ENCODE measurements around the gene CLEC16A. TPM values are rescaled to one million over a fixed set of nuclear protein-coding genes. Genes with fewer than 3 reads are reported as not detected.

The CLEC16A gene
- polyA plus RNA-seq, 3 donors = 3.4 to 12.0 (median 5.8) TPM

DNA sequence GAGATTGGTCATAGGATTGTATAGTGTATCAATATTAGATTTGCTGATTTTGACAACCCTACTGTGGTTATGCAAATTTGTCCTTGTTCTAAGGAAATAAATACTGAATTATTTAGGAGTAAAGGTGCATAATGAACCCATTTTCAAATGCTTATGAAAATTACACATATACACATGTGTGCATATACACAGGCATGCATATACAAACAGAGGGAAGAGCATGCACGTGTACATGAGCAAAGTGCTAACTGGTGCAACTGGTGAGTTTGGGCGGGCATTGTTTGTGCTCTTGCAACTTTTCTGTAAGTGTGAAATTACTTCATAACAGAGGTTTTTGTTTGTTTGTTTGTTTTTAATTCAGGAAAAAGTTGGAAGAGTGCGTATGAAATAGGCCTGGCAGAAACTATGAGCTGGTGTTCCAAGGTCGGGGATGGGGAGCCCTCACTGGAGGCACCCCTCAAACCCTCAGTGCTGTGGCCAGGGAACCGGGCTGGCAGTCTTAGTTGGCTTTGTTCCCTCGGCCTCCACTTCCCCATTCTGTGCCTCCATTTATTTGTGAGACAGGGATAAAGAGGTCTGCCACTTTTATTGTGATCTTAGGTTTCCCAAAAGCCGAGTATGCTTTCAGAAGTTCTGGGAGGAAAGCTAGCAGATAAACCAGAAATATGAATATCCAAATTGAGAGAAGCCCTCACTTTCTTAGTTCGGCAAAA is 7.9 kb upstream of the CLEC16A start:
- Mint-ChIP-seq H3K36me3 (peaks cover 10 to 22% of the 10 kb centered on the region in 2 donors), H3K9me3 (no peaks in the 10 kb centered on the region), H3K4me1 (peaks cover 70% of the 10 kb centered on the region), H3K27me3 (ENCODE audit: low read depth in 3 of 3) (peaks cover 1 to 4% (median 2%) of the 10 kb centered on the region in 3 donors), H3K27ac (peak overlapping the region in 3 of 7 donors; percentile 36 to 65 (median 50)), H3K4me3 (no peak overlapping the region)
- DNase-seq = no peak
- TF ChIP-seq CTCF (IDR thresholded peaks at IDR 0.05) = no peak
- Histone ChIP-seq H3K27me3 (ENCODE audit: control insufficient read depth in 2 of 2, insufficient read depth in 2 of 2, low read length in 2 of 2) (no peaks in the 10 kb centered on the region), H4K20me1 (ENCODE audit: insufficient read depth, low read length) (peaks cover 100% of the 10 kb centered on the region), H3K79me2 (ENCODE audit: insufficient read depth, low read length) (peaks cover 37% of the 10 kb centered on the region), H2AFZ (ENCODE audit: insufficient read depth, low read depth, low read length, poor library complexity, severe bottlenecking) (no peak overlapping the region), H3K4me2 (replicated peaks; ENCODE audit: extremely low read depth, low read length, poor library complexity, severe bottlenecking) (no peak overlapping the region), H3K9me3 (replicated peaks in 1 of 2; ENCODE audit: control insufficient read depth in 1 of 2, insufficient read depth in 1 of 2, low read length in 2 of 2) (no peaks in the 10 kb centered on the region), H3K4me3 (replicated peaks in 1 of 3; ENCODE audit: low read depth in 2 of 3, low read length in 3 of 3) (no peak overlapping the region), H3K36me3 (replicated peaks in 1 of 2; ENCODE audit: control insufficient read depth in 1 of 2, insufficient read depth in 2 of 2, low read length in 2 of 2) (peaks cover 0 to 10% of the 10 kb centered on the region in 2 donors), H3K9ac (ENCODE audit: insufficient read depth, low read length, poor library complexity, severe bottlenecking) (no peak overlapping the region), H3K4me1 (ENCODE audit: control insufficient read depth in 1 of 2, insufficient read depth in 2 of 2, low read length in 2 of 2) (peaks cover 52 to 58% of the 10 kb centered on the region in 2 donors), H3K27ac (ENCODE audit: low read depth in 1 of 2, low read length in 2 of 2) (peak overlapping the region in 1 of 2 donors; percentile 25)
- WGBS (ENCODE audit: insufficient coverage) = 41% methylated on average over 4 of the region's 8 CpGs
- intact Hi-C loops (cut with micrococcal nuclease) = loop anchor here in 1 of 2 donors (5.0 kb wide), 1 partner anchor 194 kb away; the partner anchor contains the start of gene NUBP1

DNA sequence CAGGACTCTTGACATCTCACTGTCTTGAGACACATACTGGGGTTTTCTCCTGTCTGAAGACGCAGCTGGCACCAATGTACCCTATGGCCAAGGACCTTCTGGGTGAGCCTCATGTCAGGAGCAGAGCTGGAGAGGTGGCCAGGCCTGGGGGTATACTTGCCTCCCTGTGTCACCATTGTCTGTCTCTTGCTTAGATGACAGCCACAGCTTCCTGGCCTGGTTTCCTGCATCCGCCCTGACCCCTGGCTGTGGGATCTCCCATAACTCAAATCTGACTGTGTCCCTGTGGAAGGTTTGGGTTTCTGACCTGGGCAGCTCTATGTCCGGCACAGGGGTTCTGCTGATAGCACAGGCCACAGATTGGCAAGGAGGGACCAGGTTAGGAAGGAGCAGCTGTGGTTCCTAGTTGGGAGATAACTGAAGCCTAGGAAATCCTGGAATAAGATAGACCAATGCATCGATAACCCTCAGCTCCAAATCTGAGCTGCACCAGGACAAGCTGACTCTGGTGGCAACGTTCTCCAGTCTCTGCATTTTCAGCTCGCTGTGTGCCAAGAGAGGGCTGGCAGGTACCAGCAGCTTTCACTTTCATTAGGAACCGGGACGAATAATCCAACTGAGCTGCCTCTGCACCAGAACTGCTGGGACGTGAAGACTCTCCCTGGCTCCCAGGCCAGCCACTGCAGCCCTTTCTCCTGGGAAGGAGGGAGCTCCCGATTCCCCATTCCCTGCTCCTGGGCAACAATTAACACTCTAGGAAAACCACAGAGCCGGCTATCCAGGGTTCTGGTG is 7.1 kb upstream of the CLEC16A start:
- peak overlapping the region in 1 of 2 donors; percentile 25 for H3K27ac ChIP-seq (ENCODE audit: low read depth in 1 of 2, low read length in 2 of 2)
- H3K79me2 ChIP-seq (ENCODE audit: insufficient read depth, low read length) = peaks cover 38% of the 10 kb centered on the region
- H3K27me3 Mint-ChIP-seq (ENCODE audit: low read depth in 3 of 3) = peaks cover 2 to 7% (median 4%) of the 10 kb centered on the region in 3 donors
- peaks cover 92% of the 10 kb centered on the region for H4K20me1 ChIP-seq (ENCODE audit: insufficient read depth, low read length)
- H2AFZ ChIP-seq (ENCODE audit: insufficient read depth, low read depth, low read length, poor library complexity, severe bottlenecking) = no peak overlapping the region
- peak overlapping the region in 1 of 3 experiments; percentile 29 for H3K4me3 ChIP-seq (replicated peaks in 1 of 3; ENCODE audit: low read depth in 2 of 3, low read length in 3 of 3)
- peaks cover 0 to 10% of the 10 kb centered on the region in 2 donors for H3K36me3 ChIP-seq (replicated peaks in 1 of 2; ENCODE audit: control insufficient read depth in 1 of 2, insufficient read depth in 2 of 2, low read length in 2 of 2)
- intact Hi-C loops (cut with micrococcal nuclease) = loop anchor here in 1 of 2 donors (5.0 kb wide), 1 partner anchor 195 kb away; the partner anchor contains the start of gene NUBP1
- H3K9ac ChIP-seq (ENCODE audit: insufficient read depth, low read length, poor library complexity, severe bottlenecking) = peak overlapping the region; percentile 15
- H3K4me1 Mint-ChIP-seq = peaks cover 71% of the 10 kb centered on the region
- H3K27ac Mint-ChIP-seq = peak overlapping the region in 2 of 7 donors; percentile 23 to 63
- DNase-seq = no peak
- no peaks in the 10 kb centered on the region for H3K27me3 ChIP-seq (ENCODE audit: control insufficient read depth in 2 of 2, insufficient read depth in 2 of 2, low read length in 2 of 2)
- H3K4me1 ChIP-seq (ENCODE audit: control insufficient read depth in 1 of 2, insufficient read depth in 2 of 2, low read length in 2 of 2) = peaks cover 54 to 63% of the 10 kb centered on the region in 2 donors
- 24% methylated on average over 8 of the region's 11 CpGs for WGBS (ENCODE audit: insufficient coverage)
- H3K4me2 ChIP-seq (replicated peaks; ENCODE audit: extremely low read depth, low read length, poor library complexity, severe bottlenecking) = peak overlapping the region; percentile 48
- peak overlapping the region; percentile 40 to 51 for H3K4me3 Mint-ChIP-seq
- peaks cover 8 to 20% of the 10 kb centered on the region in 2 donors for H3K36me3 Mint-ChIP-seq
- no peaks in the 10 kb centered on the region for H3K9me3 ChIP-seq (replicated peaks in 1 of 2; ENCODE audit: control insufficient read depth in 1 of 2, insufficient read depth in 1 of 2, low read length in 2 of 2)
- peaks cover 0 to 2% (median 0%) of the 10 kb centered on the region in 7 donors for H3K9me3 Mint-ChIP-seq
- no peak for TF ChIP-seq CTCF (IDR thresholded peaks at IDR 0.05)

Measured in CD14-positive monocyte (primary cell).